Measurements from ENCODE around the gene PGLYRP1. TPM values are rescaled to one million over a fixed set of nuclear protein-coding genes. Genes with fewer than 3 reads are reported as not detected.

PGLYRP1 gene
- total RNA-seq, 1 experiment from 2014 or later = not detected

GRCh38 chr19:46068345-46069258 lies 45.7 kb upstream of the PGLYRP1 start:
- ChIA-PET POLR2A (no interaction called here), CTCF (interaction anchor here (1.1 to 5.2 kb wide), 3 partner anchors 9 to 52 kb away, joined by 3 to 40 read pairs (median 18); no protein-coding TSS in a partner anchor)
- Mint-ChIP-seq H3K27ac (no peak overlapping the region), H3K27me3 (ENCODE audit: low read depth) (peaks cover 72% of the 10 kb centered on the region), H3K4me3 (no peak overlapping the region), H3K36me3 (no peaks in the 10 kb centered on the region), H3K9me3 (no peaks in the 10 kb centered on the region), H3K4me1 (no peaks in the 10 kb centered on the region)
- DNase-seq (ENCODE audit: low spot score) (no peak), ATAC-seq (no peak)
- TF ChIP-seq ZNF219 (CRISPR knock-in tag; IDR thresholded peaks at IDR 0.05; ENCODE audit: borderline replicate concordance) = no peak
- no peak for TF ChIP-seq ZNF263 (CRISPR knock-in tag; IDR thresholded peaks at IDR 0.05; ENCODE audit: low read depth)
- TF ChIP-seq ZNF671 (CRISPR knock-in tag; IDR thresholded peaks at IDR 0.05) = no peak
- no peak for TF ChIP-seq ELF4 (CRISPR knock-in tag; IDR thresholded peaks at IDR 0.05; ENCODE audit: low read depth)
- no peak for TF ChIP-seq ZNF317 (CRISPR knock-in tag; IDR thresholded peaks at IDR 0.05; ENCODE audit: borderline replicate concordance, low read depth)
- no peak for TF ChIP-seq RORB (CRISPR knock-in tag; IDR thresholded peaks at IDR 0.05)
- no peak for TF ChIP-seq CREM (CRISPR knock-in tag; IDR thresholded peaks at IDR 0.05)
- no peak for TF ChIP-seq HMGA2 (CRISPR knock-in tag; IDR thresholded peaks at IDR 0.05)
- TF ChIP-seq, protein P1, sequence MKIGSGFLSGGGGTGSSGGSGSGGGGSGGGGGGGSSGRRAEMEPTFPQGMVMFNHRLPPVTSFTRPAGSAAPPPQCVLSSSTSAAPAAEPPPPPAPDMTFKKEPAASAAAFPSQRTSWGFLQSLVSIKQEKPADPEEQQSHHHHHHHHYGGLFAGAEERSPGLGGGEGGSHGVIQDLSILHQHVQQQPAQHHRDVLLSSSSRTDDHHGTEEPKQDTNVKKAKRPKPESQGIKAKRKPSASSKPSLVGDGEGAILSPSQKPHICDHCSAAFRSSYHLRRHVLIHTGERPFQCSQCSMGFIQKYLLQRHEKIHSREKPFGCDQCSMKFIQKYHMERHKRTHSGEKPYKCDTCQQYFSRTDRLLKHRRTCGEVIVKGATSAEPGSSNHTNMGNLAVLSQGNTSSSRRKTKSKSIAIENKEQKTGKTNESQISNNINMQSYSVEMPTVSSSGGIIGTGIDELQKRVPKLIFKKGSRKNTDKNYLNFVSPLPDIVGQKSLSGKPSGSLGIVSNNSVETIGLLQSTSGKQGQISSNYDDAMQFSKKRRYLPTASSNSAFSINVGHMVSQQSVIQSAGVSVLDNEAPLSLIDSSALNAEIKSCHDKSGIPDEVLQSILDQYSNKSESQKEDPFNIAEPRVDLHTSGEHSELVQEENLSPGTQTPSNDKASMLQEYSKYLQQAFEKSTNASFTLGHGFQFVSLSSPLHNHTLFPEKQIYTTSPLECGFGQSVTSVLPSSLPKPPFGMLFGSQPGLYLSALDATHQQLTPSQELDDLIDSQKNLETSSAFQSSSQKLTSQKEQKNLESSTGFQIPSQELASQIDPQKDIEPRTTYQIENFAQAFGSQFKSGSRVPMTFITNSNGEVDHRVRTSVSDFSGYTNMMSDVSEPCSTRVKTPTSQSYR (CRISPR knock-in tag; IDR thresholded peaks at IDR 0.05) = no peak
- no peak for TF ChIP-seq TEAD4 (CRISPR knock-in tag; IDR thresholded peaks at IDR 0.05)
- TF ChIP-seq, protein P2, sequence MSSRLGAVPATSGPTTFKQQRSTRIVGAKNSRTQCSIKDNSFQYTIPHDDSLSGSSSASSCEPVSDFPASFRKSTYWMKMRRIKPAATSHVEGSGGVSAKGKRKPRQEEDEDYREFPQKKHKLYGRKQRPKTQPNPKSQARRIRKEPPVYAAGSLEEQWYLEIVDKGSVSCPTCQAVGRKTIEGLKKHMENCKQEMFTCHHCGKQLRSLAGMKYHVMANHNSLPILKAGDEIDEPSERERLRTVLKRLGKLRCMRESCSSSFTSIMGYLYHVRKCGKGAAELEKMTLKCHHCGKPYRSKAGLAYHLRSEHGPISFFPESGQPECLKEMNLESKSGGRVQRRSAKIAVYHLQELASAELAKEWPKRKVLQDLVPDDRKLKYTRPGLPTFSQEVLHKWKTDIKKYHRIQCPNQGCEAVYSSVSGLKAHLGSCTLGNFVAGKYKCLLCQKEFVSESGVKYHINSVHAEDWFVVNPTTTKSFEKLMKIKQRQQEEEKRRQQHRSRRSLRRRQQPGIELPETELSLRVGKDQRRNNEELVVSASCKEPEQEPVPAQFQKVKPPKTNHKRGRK (CRISPR knock-in tag; IDR thresholded peaks at IDR 0.05; ENCODE audit: borderline replicate concordance) = no peak

DNA sequence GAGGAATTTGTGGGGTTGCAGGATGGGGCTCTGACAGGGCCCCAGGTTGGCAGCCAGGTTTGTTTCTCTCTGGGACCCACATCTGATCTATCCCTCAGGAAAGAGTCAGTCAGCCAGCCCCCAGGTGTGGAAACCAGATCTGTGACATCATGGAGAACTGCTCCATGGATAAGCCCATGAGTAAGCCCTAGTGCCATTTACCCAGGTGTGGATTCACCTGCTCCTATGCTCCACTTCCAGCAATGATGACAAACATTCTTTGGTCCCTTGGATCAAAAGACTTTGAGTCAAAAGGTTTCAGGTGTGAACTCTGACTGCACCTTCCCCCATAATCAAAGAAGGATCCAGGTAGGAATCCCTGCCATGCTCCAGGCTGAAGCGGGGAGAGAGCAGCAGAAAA lies 44.8 kb upstream of the PGLYRP1 start:
- Mint-ChIP-seq H3K9me3 (peaks cover 6% of the 10 kb centered on the region), H3K36me3 (no peaks in the 10 kb centered on the region), H3K4me3 (no peak overlapping the region), H3K4me1 (no peaks in the 10 kb centered on the region), H3K27me3 (ENCODE audit: low read depth) (peaks cover 74% of the 10 kb centered on the region), H3K27ac (no peak overlapping the region)
- no peak for DNase-seq (ENCODE audit: low spot score)
- POLR2A ChIA-PET = no interaction called here
- CTCF ChIA-PET = interaction anchor here (4.0 to 5.2 kb wide), 2 partner anchors 10 to 39 kb away, joined by 18 to 40 read pairs; no protein-coding TSS in a partner anchor
- ATAC-seq = no peak
- TF ChIP-seq ZNF263 (CRISPR knock-in tag; IDR thresholded peaks at IDR 0.05; ENCODE audit: low read depth) (no peak), RELA (CRISPR knock-in tag; IDR thresholded peaks at IDR 0.05; ENCODE audit: borderline replicate concordance) (no peak), PRRX2 (CRISPR knock-in tag; IDR thresholded peaks at IDR 0.05) (no peak), SMAD4 (CRISPR knock-in tag; IDR thresholded peaks at IDR 0.05) (no peak), CDX4 (CRISPR knock-in tag; IDR thresholded peaks at IDR 0.05; ENCODE audit: borderline replicate concordance) (no peak), NR1H2 (CRISPR knock-in tag; IDR thresholded peaks at IDR 0.05) (no peak), TCF7 (CRISPR knock-in tag; IDR thresholded peaks at IDR 0.05; ENCODE audit: low read depth) (no peak), OVOL2 (CRISPR knock-in tag; IDR thresholded peaks at IDR 0.05; ENCODE audit: borderline replicate concordance) (no peak), ZNF423 (CRISPR knock-in tag; IDR thresholded peaks at IDR 0.05) (no peak), ZNF219 (CRISPR knock-in tag; IDR thresholded peaks at IDR 0.05; ENCODE audit: borderline replicate concordance) (no peak), CBFB (CRISPR knock-in tag; IDR thresholded peaks at IDR 0.05; ENCODE audit: low read depth) (no peak), E2F5 (CRISPR knock-in tag; IDR thresholded peaks at IDR 0.05) (no peak), MLX (CRISPR knock-in tag; IDR thresholded peaks at IDR 0.05) (no peak), ERG (CRISPR knock-in tag; IDR thresholded peaks at IDR 0.05) (no peak), RORB (CRISPR knock-in tag; IDR thresholded peaks at IDR 0.05) (no peak), JUN (CRISPR knock-in tag; IDR thresholded peaks at IDR 0.05) (no peak), KAT7 (CRISPR knock-in tag; IDR thresholded peaks at IDR 0.05; ENCODE audit: borderline replicate concordance) (no peak)
